T-helper 2 cell treated with Interferon-gamma antibody and Interleukin-4, amounts not matched to agents 5 μg/mL and 100 μg/mL, for 36 hours (primary cell): ENCODE data around the gene TGM1.
A peak's percentile ranks its signal among the peaks of the same experiment; 100 is the strongest.

Experiments used
- DNase-seq: peaks from one replicate; pipeline ENCODE4 v3.0.0; 2021; ENCODE audit warnings: low spot score
- H3K27ac Mint-ChIP-seq: one replicate; pipeline ENCODE4 v1.8.0; 2021; ENCODE audit warnings: mild to moderate bottlenecking, mixed read lengths
- H3K27me3 Mint-ChIP-seq: one replicate; pipeline ENCODE4 v1.8.0; 2021; ENCODE audit warnings: low read depth, mixed read lengths
- H3K36me3 Mint-ChIP-seq: one replicate; pipeline ENCODE4 v1.8.0; 2021; ENCODE audit warnings: low read depth, mixed read lengths
- H3K4me1 Mint-ChIP-seq: one replicate; pipeline ENCODE4 v1.8.0; 2021; ENCODE audit warnings: low read depth, mixed read lengths
- H3K4me3 Mint-ChIP-seq: one replicate; pipeline ENCODE4 v1.8.0; 2022; ENCODE audit warnings: mild to moderate bottlenecking, moderate library complexity, mixed read lengths
- H3K9me3 Mint-ChIP-seq: one replicate; pipeline ENCODE4 v1.8.0; 2021; ENCODE audit warnings: mixed read lengths

TGM1 gene

DNA sequence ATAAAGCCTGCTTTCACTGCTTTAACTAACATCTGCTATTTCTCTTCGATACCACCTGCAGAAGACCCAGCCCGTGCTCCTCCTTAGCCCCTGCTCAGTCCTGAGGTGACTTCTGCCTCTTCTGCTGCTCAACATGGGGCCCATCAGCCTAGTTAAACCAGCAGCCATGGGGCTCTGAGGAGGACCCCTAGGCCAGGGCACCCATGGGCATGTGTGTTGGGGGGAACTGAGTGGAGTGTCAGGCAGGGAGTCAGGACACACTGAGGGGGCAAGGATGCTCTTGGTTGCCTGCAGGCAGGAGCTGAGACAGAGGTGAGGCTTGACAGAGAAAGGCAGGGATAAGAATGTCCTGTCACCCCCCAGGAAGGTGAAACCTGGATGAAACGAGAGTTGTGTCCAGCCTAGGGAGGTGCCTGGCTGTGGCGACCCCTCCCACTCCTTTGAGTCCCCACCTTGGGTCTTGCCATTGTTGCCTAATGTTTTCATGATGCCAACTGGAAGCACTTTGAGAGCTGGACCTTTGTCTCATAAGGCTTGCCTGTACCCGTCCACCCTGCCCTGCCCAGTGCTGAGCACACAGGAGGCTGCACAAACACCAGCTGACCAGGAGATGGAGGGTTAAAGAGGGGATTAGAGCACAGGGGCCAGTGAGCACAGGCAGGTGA, 21.0 kb upstream of the TGM1 start:
- peaks cover 9% of the 10 kb centered on the region for H3K4me1 Mint-ChIP-seq

DNA sequence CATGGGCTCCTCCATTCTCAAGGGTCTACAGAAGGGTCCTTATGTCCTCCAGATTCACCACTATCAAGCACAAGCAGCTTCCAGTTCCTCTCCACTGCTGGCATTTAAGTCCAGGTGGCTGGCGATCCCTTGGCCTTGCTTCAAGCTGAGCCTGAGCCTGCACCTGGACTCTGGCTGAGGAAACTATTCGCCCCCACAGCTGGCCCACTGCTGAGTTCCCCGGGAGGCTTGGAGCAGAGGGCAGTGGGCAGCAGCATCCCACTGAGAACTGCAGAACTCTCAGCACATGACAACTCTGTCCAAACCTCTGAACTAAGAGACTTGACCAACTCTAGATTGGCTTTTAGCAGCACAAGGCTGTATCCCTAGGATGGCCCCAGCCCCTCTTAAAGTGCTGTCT, 19.8 kb upstream of the TGM1 start:
- peaks cover 17% of the 10 kb centered on the region for H3K4me1 Mint-ChIP-seq
- DNase-seq, result no peak
- H3K4me3 Mint-ChIP-seq, result no peak overlapping the region
- peaks cover 3% of the 10 kb centered on the region for H3K36me3 Mint-ChIP-seq
- H3K27ac Mint-ChIP-seq, result no peak overlapping the region
- H3K9me3 Mint-ChIP-seq, result no peaks in the 10 kb centered on the region
- peaks cover 2% of the 10 kb centered on the region for H3K27me3 Mint-ChIP-seq

More for the DNA sequence above, 21.0 kb upstream of the TGM1 start:
- H3K9me3 Mint-ChIP-seq, result no peaks in the 10 kb centered on the region
- DNase-seq, result no peak
- H3K4me3 Mint-ChIP-seq, result no peak overlapping the region
- no peak overlapping the region for H3K27ac Mint-ChIP-seq
- peaks cover 1% of the 10 kb centered on the region for H3K36me3 Mint-ChIP-seq
- H3K27me3 Mint-ChIP-seq, result peaks cover 4% of the 10 kb centered on the region

DNA sequence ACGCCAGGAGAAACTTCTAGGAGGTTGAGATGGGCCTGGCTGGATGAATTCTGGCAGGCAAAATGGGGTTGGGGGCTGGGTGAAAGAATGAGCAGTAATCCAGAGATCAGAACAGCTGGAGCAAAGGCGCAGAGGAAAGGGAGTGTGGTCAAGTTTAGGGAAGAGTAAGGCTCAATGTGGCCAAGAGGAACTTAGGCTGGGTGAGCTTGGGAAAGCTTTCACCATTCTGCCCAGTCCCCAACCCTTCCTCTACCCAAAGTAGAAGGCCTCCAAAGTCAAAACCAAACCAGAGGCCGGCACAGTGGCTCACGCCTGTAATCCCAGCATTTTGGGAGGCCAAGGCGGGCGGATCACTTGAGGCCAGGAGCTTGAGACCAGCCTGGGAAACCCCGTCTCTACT, 18.7 kb upstream of the TGM1 start:
- Mint-ChIP-seq H3K27me3 (peaks cover 2% of the 10 kb centered on the region), H3K4me1 (peaks cover 20% of the 10 kb centered on the region), H3K4me3 (no peak overlapping the region), H3K9me3 (no peaks in the 10 kb centered on the region), H3K36me3 (peaks cover 3% of the 10 kb centered on the region), H3K27ac (no peak overlapping the region)
- no peak for DNase-seq

DNA sequence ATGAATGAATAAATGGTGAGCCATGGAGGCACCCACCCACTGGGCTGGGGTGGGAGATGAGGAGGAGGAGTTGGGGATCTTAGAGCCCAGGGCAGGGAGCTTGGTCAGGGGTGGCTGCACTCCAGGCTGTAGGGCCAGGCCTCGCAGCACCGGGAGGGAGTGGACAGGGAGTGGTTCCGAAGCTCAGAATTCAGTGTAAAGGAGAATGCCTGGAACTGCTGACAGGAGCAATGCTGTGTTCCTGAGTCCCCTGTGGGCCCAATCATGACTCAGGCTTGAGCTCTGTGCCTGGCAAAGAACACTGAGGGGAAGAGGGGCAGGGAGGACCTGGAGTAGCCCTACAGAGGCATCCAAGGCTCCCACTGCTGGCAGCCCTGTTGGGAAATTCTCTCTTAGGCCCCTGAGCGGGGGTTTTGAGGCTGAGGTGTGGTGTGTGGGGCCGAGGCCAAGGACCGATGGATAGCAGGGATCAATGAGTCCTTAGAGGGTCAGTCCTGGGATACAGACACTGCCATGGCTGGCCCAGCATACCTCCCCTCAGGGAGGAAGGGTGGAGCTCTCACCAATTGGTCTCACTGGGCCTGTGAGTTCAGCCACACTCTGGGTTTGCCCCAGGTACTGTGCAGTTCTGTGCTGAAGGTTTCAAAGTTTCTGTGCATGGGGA, 18.0 kb upstream of the TGM1 start:
- Mint-ChIP-seq H3K4me3 (no peak overlapping the region), H3K9me3 (no peaks in the 10 kb centered on the region), H3K36me3 (peaks cover 3% of the 10 kb centered on the region), H3K4me1 (peaks cover 20% of the 10 kb centered on the region), H3K27ac (no peak overlapping the region), H3K27me3 (peaks cover 2% of the 10 kb centered on the region)
- no peak for DNase-seq

DNA sequence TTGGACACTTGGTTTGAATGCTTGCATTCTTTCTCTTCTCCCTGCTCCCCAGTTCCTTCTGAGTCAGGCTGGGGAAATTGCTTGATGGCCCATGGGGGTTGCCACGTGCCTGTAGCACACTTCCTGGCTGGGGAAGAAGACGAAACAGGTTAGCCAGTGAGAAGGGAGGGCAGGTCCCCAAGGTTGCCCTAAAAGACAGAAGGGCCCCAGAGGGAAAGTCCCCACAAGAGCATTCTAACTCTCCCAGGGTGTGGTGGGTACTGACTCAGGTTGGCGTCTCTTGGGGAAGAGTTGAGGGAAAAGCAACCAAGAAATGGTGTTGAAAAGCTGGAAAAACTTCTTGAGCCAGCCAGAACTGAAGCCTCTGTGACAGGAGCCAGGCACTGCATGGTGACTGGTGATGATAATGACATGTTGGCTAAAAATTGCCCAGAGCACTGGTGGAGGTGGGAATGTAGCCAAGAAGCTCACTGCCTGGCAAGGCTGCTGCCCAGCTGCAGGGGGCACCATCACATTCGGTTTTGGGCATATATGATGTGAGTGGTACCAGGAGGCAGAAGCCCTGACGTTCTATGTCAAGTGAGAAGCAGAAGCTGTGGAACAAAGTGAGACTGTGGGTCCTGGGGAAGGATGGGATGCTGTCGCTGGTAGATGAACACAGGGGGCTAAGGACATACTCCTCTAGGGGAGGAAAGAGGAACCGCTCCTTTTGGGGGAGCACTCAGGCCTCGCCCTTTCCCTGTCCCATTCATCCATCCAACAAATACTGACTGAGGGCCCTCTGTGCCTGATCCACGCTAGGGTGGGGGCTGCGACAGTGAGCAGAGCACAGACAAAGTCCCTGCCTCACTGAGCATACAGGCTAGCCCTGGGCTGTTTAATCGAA, 16.6 kb upstream of the TGM1 start:
- Mint-ChIP-seq H3K4me1 (peaks cover 23% of the 10 kb centered on the region), H3K36me3 (peaks cover 3% of the 10 kb centered on the region), H3K4me3 (no peak overlapping the region), H3K27ac (no peak overlapping the region), H3K9me3 (no peaks in the 10 kb centered on the region), H3K27me3 (peaks cover 2% of the 10 kb centered on the region)
- DNase-seq, result peak; percentile 31

DNA sequence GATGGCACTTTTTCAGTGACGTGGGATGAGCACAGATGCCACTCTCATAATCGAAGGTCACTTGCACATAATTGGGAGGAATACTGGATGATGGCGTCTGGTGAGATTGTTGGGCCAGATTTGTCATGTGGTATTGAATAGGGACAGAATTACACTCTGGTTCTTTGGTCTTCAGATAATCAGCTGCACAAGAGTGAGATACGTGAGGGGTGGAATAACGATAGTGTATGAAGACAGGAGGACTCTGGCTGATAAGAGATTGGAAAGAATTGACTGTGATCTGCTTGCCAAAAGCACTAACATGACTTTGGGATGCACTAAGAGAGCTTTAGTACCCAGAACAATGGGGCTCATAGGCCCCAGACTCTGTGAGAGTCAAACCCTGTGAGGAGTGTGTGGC, 15.4 kb upstream of the TGM1 start:
- Mint-ChIP-seq H3K27me3 (no peaks in the 10 kb centered on the region), H3K36me3 (peaks cover 3% of the 10 kb centered on the region), H3K27ac (no peak overlapping the region), H3K4me1 (peaks cover 32% of the 10 kb centered on the region), H3K4me3 (no peak overlapping the region), H3K9me3 (no peaks in the 10 kb centered on the region)
- DNase-seq, result no peak

DNA sequence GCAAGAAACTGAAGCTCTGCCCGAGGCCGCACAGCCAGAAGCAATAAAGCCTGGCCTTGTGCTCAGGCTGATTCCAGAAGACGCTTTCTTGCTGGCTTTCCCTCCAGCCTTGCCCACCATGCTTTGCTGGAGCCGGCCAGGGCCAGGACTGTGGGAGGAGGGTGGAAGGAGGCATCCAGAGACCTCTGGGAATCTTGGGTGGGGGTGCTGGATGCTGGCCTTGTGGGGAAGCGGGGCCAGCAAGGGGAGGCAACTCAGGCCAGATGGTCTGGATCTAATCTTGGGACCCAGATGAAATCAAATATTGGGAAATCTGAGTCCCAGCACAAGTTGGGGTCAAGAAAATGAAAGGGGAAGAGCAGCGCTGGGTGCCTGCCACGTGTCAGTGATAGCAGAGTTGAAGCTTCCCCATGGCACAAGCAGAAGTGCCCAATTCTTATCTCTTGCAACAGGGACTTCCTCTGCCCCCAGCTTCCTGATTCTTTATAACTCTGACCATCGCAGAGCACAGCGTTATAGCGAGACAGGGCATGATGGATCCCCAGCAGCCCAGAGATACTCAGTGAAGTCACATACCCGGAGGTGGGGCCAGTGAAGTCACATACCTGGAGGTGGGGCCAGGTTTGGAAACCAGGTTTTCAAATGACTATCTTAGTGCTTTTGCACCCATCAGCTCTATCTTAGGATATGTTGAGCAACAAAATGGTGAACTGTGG, 14.8 kb upstream of the TGM1 start:
- H3K4me3 Mint-ChIP-seq, result no peak overlapping the region
- peaks cover 37% of the 10 kb centered on the region for H3K4me1 Mint-ChIP-seq
- H3K27me3 Mint-ChIP-seq, result no peaks in the 10 kb centered on the region
- H3K36me3 Mint-ChIP-seq, result peaks cover 3% of the 10 kb centered on the region
- no peaks in the 10 kb centered on the region for H3K9me3 Mint-ChIP-seq
- no peak for DNase-seq
- peak overlapping the region; percentile 11 for H3K27ac Mint-ChIP-seq

DNA sequence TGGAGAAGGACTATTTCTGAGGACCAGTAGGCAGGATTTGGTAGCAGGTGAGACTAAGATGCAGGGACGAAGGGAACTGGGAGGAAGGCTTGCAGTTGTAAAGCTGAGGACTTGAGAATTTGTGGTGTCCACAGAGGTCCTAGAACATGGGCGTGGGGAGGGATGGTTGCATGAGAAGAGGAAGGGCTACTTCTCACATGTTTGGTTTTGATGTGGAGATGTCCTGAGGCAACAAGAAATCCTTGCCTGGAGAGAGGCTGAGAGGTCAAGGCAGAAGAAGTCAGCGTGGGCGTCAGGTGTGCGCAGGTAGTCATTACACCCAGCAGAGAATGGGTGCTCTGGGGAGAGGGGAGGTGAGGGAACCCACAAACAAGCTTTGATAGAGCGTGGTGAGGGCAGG, 14.1 kb upstream of the TGM1 start:
- H3K4me3 Mint-ChIP-seq, result no peak overlapping the region
- peaks cover 44% of the 10 kb centered on the region for H3K4me1 Mint-ChIP-seq
- H3K9me3 Mint-ChIP-seq, result no peaks in the 10 kb centered on the region
- no peak for DNase-seq
- peaks cover 3% of the 10 kb centered on the region for H3K36me3 Mint-ChIP-seq
- H3K27me3 Mint-ChIP-seq, result no peaks in the 10 kb centered on the region
- peak overlapping the region; percentile 49 for H3K27ac Mint-ChIP-seq

DNA sequence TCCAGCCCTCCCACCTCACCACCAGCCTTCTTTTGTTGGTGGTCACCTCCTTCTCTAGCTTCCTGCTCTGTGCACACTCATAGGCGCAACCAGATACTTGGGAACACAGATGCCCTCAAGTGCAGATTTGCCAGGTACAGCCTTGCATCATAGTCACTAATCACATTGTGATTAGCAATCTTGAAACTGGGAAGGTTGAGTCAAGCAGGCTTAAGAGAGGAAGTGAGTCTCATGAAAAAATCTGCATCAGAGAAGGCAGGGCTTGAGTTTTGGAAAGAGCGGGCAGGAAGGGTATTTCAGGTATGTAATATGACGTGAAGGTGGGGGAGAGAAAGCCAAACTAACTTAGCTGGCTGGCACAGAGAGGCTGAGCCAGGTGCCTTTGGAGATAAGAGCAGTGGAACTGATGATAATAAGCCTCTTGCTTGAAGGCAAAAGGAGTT, 11.1 kb upstream of the TGM1 start:
- Mint-ChIP-seq H3K27ac (peak overlapping the region; percentile 71), H3K36me3 (peaks cover 9% of the 10 kb centered on the region), H3K4me1 (peaks cover 52% of the 10 kb centered on the region), H3K9me3 (no peaks in the 10 kb centered on the region), H3K4me3 (peak overlapping the region; percentile 8), H3K27me3 (no peaks in the 10 kb centered on the region)
- DNase-seq, result peak; percentile 65

DNA sequence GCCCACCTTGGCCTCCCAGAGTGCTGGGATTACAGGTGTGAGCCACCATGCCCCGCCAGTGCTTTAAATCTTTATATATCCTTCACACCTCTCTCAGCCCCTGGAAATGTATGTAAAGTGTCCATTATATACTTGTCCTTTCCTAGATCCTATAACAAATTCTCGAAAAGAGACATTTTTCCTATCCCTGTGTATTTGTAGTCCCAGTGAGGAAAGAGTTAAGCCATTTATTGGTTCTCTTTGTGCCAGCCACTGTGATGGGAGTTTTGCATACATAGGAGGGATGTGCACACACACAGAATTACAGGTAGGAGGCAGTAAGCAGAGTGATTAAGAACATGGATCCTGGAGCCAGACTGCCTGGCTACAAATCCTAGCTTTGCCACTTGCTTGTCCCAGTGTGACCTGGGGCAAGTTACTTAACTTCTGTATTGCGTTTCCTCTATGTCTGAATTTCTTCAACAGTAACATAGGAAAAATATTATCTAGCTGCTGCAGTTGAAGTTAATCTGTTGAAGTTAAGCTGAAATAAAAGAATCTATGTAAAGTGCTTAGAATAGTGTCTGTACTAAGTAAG, 10.5 kb upstream of the TGM1 start:
- Mint-ChIP-seq H3K36me3 (peaks cover 14% of the 10 kb centered on the region), H3K9me3 (no peaks in the 10 kb centered on the region), H3K4me3 (peak overlapping the region; percentile 22), H3K27me3 (no peaks in the 10 kb centered on the region), H3K27ac (no peak overlapping the region), H3K4me1 (peaks cover 47% of the 10 kb centered on the region)
- no peak for DNase-seq

DNA sequence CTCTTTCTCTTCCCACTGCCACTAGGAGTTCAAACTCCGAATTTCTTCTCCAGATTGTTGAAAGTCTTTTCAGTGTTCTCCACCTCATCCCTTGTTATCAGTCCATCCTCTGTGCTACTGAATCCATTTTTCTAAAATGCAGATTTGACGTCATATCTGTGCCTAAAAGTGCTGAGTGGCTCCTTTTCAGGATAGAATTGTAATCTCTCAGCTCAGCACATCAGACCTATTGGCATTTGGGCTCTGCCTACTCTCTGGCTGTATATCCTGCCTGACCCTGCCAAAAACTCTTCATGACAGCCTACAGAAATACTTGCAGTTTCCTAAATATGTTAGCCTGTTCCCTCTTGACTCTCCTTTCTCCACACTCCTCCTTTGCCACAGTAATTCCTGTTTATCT, 9.5 kb upstream of the TGM1 start:
- Mint-ChIP-seq H3K9me3 (no peaks in the 10 kb centered on the region), H3K36me3 (peaks cover 11% of the 10 kb centered on the region), H3K4me3 (peak overlapping the region; percentile 79), H3K27me3 (no peaks in the 10 kb centered on the region), H3K27ac (peak overlapping the region; percentile 88), H3K4me1 (peaks cover 43% of the 10 kb centered on the region)
- DNase-seq, result no peak

DNA sequence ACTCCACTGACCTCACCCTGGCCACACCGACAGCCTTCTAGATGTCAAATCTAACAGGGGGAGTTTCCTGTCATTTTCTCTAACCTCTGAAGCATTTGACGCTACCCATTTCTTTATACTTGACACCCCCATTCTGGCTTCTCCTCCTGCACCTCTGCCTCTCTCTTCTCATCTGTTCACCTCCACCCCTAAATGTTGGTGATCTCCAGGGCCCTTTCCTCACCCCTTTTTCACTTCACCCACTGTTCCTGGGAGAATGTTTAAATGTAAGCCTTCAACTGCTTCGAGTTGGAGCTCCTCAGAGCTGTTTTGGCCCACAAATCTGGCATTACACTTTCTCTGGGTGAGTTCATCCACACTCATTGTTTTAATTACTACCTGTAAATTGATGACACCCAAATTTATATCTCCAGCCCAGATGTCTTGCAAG, 8.9 kb upstream of the TGM1 start:
- no peak for DNase-seq
- Mint-ChIP-seq H3K4me1 (peaks cover 42% of the 10 kb centered on the region), H3K4me3 (peak overlapping the region; percentile 79), H3K27ac (peak overlapping the region; percentile 88), H3K36me3 (peaks cover 17% of the 10 kb centered on the region), H3K9me3 (no peaks in the 10 kb centered on the region), H3K27me3 (no peaks in the 10 kb centered on the region)

DNA sequence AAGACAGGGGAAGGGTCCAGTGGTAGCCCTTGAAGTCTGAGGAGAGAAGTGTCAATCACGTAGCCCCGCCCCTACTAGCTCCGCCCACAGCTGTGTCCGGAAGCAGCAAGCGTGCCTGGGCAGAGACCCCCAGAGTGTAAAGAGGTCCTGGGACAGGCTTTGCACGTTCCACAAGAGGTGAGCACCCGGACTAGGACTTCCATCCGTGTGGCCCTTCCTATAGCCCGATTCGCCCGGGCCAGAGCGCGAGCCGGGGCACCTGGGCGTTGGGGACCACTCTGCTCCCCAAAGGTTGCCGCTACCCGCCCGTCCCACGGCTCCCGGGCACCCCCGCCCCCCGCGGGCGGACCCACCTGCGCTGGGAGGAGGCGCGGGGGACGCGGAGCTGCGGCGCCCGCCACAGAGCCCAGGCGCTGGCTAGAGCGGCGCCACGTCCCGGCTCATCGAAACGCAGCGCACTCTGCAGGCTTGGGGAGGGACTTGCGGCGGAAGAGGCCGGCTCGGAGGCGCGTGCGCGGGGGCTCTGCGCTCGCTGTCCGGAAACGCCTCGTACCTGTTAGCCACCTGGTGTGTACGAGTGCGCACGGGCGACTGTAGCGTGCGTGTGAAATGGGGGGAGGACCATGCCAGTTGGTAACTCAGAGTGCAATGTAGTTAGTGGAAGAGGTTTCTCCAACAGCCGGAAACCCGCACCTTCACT, 8.3 kb upstream of the TGM1 start, which contains the start of gene RABGGTA:
TSS of gene RABGGTA (minus strand) at position 464 of the 700 bp plus-strand sequence. CDS start 482 bp downstream, outside the sequence.
- Mint-ChIP-seq H3K4me1 (peaks cover 42% of the 10 kb centered on the region), H3K27ac (peak within 1 kb of the TSS; percentile 88), H3K9me3 (no peaks in the 10 kb centered on the region), H3K4me3 (peak within 1 kb of the TSS; percentile 93), H3K36me3 (peaks cover 22% of the 10 kb centered on the region), H3K27me3 (no peaks in the 10 kb centered on the region)
- DNase-seq, result peak; percentile 85
